Liver (tissue), 9 donors: ENCODE results near the gene TERT. TPM values are rescaled to one million over a fixed set of nuclear protein-coding genes. Genes with fewer than 3 reads are reported as not detected.

Experiments
- DNase-seq: peaks from one replicate; pipeline ENCODE4 v3.0.0-alpha.2; 2017; ENCODE audit warnings: low spot score
- H3K27ac ChIP-seq, 2 donors: one replicate each; pipeline ENCODE4 v1.7.0; 2013; ENCODE audit warnings: inconsistent platforms in 2 of 2, low read length in 2 of 2, control low read depth in 1 of 2, low read depth in 1 of 2, mild to moderate bottlenecking in 1 of 2
- H3K27me3 ChIP-seq, 4 donors: one replicate each; pipeline versions ENCODE4 v1.6.1 to v1.7.0; 2013; ENCODE audit warnings: low read length in 3 of 4, inconsistent platforms in 1 of 4, mild to moderate bottlenecking in 1 of 4, moderate library complexity in 1 of 4; ENCODE audit not compliant: control insufficient read depth in 4 of 4, insufficient read depth in 4 of 4
- H3K36me3 ChIP-seq, 4 donors: one replicate each; pipeline versions ENCODE4 v1.6.1 to v1.7.0; 2013; ENCODE audit warnings: low read length in 3 of 4, mild to moderate bottlenecking in 3 of 4, low read depth in 1 of 4, moderate library complexity in 1 of 4; ENCODE audit not compliant: control insufficient read depth in 4 of 4, insufficient read depth in 3 of 4
- H3K4me1 ChIP-seq, 4 donors: one replicate each; pipeline versions ENCODE4 v1.6.1 to v1.7.0; 2013; ENCODE audit warnings: low read length in 3 of 4, mild to moderate bottlenecking in 3 of 4, moderate library complexity in 1 of 4; ENCODE audit not compliant: control insufficient read depth in 4 of 4, insufficient read depth in 4 of 4
- H3K4me3 ChIP-seq, 3 donors: one replicate each; pipeline versions ENCODE4 v1.6.1 to v1.7.0; 2013; ENCODE audit warnings: low read length in 3 of 3, control low read depth in 1 of 3, low read depth in 1 of 3, mild to moderate bottlenecking in 1 of 3
- H3K9ac ChIP-seq, 2 donors: one replicate each; pipeline ENCODE4 v1.7.0; 2013; ENCODE audit warnings: low read length in 2 of 2, mild to moderate bottlenecking in 2 of 2, moderate library complexity in 2 of 2, control low read depth in 1 of 2, low read depth in 1 of 2
- H3K9me3 ChIP-seq, 4 donors: one replicate each; pipeline versions ENCODE4 v1.6.1 to v1.7.0; 2013; ENCODE audit warnings: low read length in 3 of 4; ENCODE audit not compliant: control insufficient read depth in 4 of 4
- FOXA1 ChIP-seq: IDR thresholded peaks from 2 replicates; pipeline ENCODE4 v1.6.1; 2016; ENCODE audit warnings: antibody characterized with exemption
- FOXA2 ChIP-seq: IDR thresholded peaks from 2 replicates; pipeline ENCODE4 v1.6.1; 2016; ENCODE audit warnings: antibody characterized with exemption
- GABPA ChIP-seq, 2 donors: IDR thresholded peaks in 1 of 2; conservative IDR thresholded peaks in 1 of 2; 2 replicates each; pipeline ENCODE4 v1.6.1; 2016; ENCODE audit warnings: antibody characterized with exemption in 2 of 2, mild to moderate bottlenecking in 1 of 2, moderate library complexity in 1 of 2
- HNF4A ChIP-seq, 2 donors: conservative IDR thresholded peaks; 2 replicates each; pipeline ENCODE4 v1.6.1; 2016; ENCODE audit warnings: antibody characterized with exemption in 2 of 2, mild to moderate bottlenecking in 2 of 2
- JUND ChIP-seq, 2 donors: IDR thresholded peaks; 2 replicates each; pipeline ENCODE4 v1.6.1; 2016; ENCODE audit warnings: antibody characterized with exemption in 2 of 2
- RAD21 ChIP-seq, 2 donors: IDR thresholded peaks; 2 replicates each; pipeline ENCODE4 v1.6.1; 2016; ENCODE audit warnings: antibody characterized with exemption in 2 of 2, mild to moderate bottlenecking in 2 of 2
- RXRA ChIP-seq, 2 donors: IDR thresholded peaks; 2 replicates each; pipeline ENCODE4 v1.6.1; 2017 to 2018; ENCODE audit warnings: antibody characterized with exemption in 2 of 2, mild to moderate bottlenecking in 1 of 2
- YY1 ChIP-seq: IDR thresholded peaks from 2 replicates; pipeline ENCODE4 v1.6.1; 2016; ENCODE audit warnings: antibody characterized with exemption, mild to moderate bottlenecking
- WGBS: extraction: QIAGEN DNeasy Blood & Tissue Kit; methylation state at CpG from one replicate; pipeline ENCODE4 v1.1.7; 2013; 5-methylcytosine and 5-hydroxymethylcytosine counted together
- polyA plus RNA-seq, 2 donors: library from polyadenylated mRNA; stranded (reverse) in 1 of 2; unstranded in 1 of 2; fragments of 200-250 nt in 1 of 2; fragments of >200 nt in 1 of 2; fragmentation: Nextera tagmentation in 1 of 2; extraction: Ambion mirVana in 1 of 2; gene quantifications; one replicate each; pipeline versions ENCODE4 v1.2.1 to v1.2.3, GENCODE V29; 2013 to 2015
- total RNA-seq, 2 donors: library from RNA; depleted of rRNA; stranded (reverse); fragments of >200 nt; gene quantifications; one replicate each; pipeline ENCODE4 v1.2.3, GENCODE V29; 2014
- TF ChIP-seq, protein P1 (sequence below): IDR thresholded peaks from 2 replicates; pipeline ENCODE4 v1.6.1; 2016; ENCODE audit warnings: antibody characterized with exemption
- TF ChIP-seq, protein P2 (sequence below): IDR thresholded peaks from 2 replicates; pipeline ENCODE4 v1.6.1; 2016; ENCODE audit warnings: antibody characterized with exemption
- TF ChIP-seq, protein P3 (sequence below): IDR thresholded peaks from 2 replicates; pipeline ENCODE4 v1.6.1; 2016; ENCODE audit warnings: antibody characterized with exemption
- TF ChIP-seq, protein P4 (sequence below): fragments of 150-350 bp; IDR thresholded peaks from 2 replicates; pipeline ENCODE4 v1.5.1; 2017; ENCODE audit warnings: improper control_type of control experiment, low read depth, low read length; ENCODE audit not compliant: missing input control
- donor health status: healthy.
- donor health status: healthy.
- donor health status: healthy.
- donor health status: healthy.
- donor health status: healthy.

Gene TERT
- total and polyA plus RNA-seq, 4 donors, result 0.14 TPM; not detected in 3

DNA sequence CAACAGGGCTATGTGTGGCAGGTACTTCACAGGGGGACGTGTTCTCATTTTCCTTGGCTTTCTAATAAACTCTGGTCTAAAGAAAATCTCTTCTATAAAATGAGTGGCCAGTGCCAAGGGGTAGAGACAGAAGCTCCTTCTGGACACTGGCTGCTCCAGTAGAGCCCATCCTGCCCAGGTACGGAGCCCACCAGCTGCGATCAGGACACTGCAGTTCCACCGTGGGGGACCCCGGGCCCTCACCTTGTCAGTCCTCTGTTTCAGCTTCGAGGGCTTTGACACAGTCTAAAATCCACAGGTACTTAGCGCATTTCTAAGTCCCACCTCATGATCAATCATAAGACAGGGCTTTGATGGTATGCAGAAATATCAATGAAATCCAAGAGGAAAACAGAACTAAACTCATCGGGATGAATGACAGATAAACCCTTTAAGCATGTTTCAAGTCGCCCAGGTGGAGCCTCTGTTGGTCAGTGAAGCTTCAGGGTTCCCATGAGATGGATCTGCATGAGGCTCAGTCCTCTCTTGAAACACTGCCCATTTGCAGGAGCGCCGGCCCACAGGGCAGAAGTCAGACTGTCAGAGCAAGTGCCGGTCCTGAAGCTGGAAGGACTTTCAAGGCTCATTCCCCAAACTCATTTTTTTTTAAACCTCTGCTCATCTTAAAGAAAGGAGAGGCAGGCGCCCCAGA is 20.3 kb upstream of the TERT start:
- 67% methylated on average over 13 of the region's 13 CpGs for WGBS

DNA sequence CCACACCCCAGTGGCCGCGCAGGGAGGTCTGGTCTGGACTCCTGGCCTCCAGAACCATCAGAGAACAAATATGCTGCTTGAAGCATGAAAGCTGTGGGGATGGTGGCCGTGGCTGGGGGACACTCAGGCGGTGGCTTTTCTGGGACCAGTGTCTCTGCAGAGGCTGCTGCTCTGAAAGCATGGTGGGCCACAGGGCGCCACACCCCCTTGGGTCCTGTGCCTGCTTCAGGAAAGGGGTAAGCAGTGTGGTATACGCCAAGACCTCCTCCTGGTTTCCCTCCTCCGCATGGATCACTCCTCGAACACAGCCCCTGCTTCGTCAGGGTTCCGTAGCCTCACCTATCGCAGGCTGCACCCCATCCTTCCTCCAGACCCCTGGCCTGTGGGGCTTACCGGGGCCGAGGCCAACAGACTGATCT is 19.7 kb upstream of the TERT start:
- H3K27me3 ChIP-seq, result no peaks in the 10 kb centered on the region
- H3K9ac ChIP-seq, result no peak overlapping the region
- TF ChIP-seq, protein P1, sequence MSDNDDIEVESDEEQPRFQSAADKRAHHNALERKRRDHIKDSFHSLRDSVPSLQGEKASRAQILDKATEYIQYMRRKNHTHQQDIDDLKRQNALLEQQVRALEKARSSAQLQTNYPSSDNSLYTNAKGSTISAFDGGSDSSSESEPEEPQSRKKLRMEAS, result no peak
- TF ChIP-seq, protein P2, sequence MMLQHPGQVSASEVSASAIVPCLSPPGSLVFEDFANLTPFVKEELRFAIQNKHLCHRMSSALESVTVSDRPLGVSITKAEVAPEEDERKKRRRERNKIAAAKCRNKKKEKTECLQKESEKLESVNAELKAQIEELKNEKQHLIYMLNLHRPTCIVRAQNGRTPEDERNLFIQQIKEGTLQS, result no peak
- TF ChIP-seq RAD21 (IDR thresholded peaks at IDR 0.05) (no peak), JUND (IDR thresholded peaks at IDR 0.05) (no peak)
- TF ChIP-seq, protein P3, sequence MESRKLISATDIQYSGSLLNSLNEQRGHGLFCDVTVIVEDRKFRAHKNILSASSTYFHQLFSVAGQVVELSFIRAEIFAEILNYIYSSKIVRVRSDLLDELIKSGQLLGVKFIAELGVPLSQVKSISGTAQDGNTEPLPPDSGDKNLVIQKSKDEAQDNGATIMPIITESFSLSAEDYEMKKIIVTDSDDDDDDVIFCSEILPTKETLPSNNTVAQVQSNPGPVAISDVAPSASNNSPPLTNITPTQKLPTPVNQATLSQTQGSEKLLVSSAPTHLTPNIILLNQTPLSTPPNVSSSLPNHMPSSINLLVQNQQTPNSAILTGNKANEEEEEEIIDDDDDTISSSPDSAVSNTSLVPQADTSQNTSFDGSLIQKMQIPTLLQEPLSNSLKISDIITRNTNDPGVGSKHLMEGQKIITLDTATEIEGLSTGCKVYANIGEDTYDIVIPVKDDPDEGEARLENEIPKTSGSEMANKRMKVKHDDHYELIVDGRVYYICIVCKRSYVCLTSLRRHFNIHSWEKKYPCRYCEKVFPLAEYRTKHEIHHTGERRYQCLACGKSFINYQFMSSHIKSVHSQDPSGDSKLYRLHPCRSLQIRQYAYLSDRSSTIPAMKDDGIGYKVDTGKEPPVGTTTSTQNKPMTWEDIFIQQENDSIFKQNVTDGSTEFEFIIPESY, result no peak
- no peak for DNase-seq
- H3K36me3 ChIP-seq, result peaks cover 4 to 22% (median 9%) of the 10 kb centered on the region in 4 donors
- WGBS, result 98% methylated on average over 13 of the region's 13 CpGs
- H3K9me3 ChIP-seq, result no peaks in the 10 kb centered on the region
- no peak overlapping the region for H3K27ac ChIP-seq
- peaks cover 7 to 17% (median 15%) of the 10 kb centered on the region in 4 donors for H3K4me1 ChIP-seq
- no peak overlapping the region for H3K4me3 ChIP-seq

More for the DNA sequence above, 20.3 kb upstream of the TERT start:
- Histone ChIP-seq H3K27ac (no peak overlapping the region), H3K4me1 (peaks cover 7 to 17% (median 15%) of the 10 kb centered on the region in 4 donors), H3K9ac (no peak overlapping the region), H3K9me3 (no peaks in the 10 kb centered on the region), H3K4me3 (no peak overlapping the region), H3K27me3 (no peaks in the 10 kb centered on the region), H3K36me3 (peaks cover 7 to 28% (median 14%) of the 10 kb centered on the region in 4 donors)
- TF ChIP-seq, protein P4, sequence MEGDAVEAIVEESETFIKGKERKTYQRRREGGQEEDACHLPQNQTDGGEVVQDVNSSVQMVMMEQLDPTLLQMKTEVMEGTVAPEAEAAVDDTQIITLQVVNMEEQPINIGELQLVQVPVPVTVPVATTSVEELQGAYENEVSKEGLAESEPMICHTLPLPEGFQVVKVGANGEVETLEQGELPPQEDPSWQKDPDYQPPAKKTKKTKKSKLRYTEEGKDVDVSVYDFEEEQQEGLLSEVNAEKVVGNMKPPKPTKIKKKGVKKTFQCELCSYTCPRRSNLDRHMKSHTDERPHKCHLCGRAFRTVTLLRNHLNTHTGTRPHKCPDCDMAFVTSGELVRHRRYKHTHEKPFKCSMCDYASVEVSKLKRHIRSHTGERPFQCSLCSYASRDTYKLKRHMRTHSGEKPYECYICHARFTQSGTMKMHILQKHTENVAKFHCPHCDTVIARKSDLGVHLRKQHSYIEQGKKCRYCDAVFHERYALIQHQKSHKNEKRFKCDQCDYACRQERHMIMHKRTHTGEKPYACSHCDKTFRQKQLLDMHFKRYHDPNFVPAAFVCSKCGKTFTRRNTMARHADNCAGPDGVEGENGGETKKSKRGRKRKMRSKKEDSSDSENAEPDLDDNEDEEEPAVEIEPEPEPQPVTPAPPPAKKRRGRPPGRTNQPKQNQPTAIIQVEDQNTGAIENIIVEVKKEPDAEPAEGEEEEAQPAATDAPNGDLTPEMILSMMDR, result no peak
- TF ChIP-seq RXRA (IDR thresholded peaks at IDR 0.05) (no peak), HNF4A (conservative IDR thresholded peaks at IDR 0.05) (no peak), FOXA1 (no peak)
- no peak for DNase-seq

DNA sequence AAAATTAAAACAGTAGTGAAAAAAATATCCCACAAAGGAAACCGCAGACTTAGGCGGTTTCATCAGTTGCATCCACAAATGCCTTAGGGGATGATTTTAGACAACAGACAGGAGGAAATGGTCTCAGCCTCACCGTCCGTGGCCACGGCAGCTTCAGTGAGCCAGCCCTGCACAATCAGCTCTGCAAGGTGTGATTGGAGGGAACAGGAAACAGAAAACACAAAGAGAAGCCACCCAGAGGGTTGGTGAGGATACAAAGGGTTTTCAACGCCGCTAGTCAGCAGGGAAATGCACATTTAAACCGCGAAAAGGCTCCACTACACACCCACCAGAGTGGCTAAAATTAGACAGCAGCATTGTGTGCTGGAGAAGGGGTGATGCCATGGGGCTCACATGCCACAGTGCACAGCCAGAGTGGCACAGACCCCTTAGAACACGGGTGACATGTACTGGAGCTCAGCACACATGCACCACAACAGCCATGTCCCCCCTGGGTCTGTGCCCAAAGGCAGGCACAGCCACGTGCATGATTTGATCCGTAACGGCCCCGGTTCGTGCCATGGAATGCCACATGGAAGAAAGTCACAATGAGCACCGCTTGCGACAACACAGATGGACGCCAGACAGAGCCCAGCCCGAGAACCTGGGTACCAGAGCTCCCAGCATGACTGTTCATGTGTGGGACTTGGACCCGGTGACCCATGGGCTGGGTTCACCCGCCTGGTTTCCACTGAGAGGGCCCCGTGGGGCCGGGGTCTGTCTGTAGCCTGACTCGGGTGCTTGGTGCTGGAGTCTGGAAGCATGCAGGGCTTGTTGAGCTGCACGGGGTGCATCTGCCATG is 18.3 kb upstream of the TERT start:
- no peak overlapping the region for H3K9ac ChIP-seq
- WGBS, result 79% methylated on average over 25 of the region's 25 CpGs
- H3K27me3 ChIP-seq, result no peaks in the 10 kb centered on the region
- peaks cover 7 to 17% (median 15%) of the 10 kb centered on the region in 4 donors for H3K4me1 ChIP-seq
- H3K36me3 ChIP-seq, result peaks cover 0 to 8% (median 6%) of the 10 kb centered on the region in 4 donors
- no peaks in the 10 kb centered on the region for H3K9me3 ChIP-seq
- DNase-seq, result no peak
- no peak overlapping the region for H3K27ac ChIP-seq
- no peak overlapping the region for H3K4me3 ChIP-seq
- TF ChIP-seq RXRA (IDR thresholded peaks at IDR 0.05) (no peak), GABPA (IDR thresholded peaks at IDR 0.05 in 1 of 2, conservative IDR thresholded peaks at IDR 0.05 in 1 of 2) (no peak), YY1 (no peak), HNF4A (conservative IDR thresholded peaks at IDR 0.05) (no peak), FOXA1 (no peak), FOXA2 (no peak), RAD21 (IDR thresholded peaks at IDR 0.05) (no peak), JUND (IDR thresholded peaks at IDR 0.05) (no peak)
- TF ChIP-seq, protein P2, result no peak
- TF ChIP-seq, protein P4, result no peak
- TF ChIP-seq, protein P3, result no peak
